Measurements from ENCODE around the gene RUNX1.

GRCh38 chr21:34825948-34826548 is 223.1 kb downstream of the RUNX1 start:
- TF ChIP-seq CTCF (conservative IDR thresholded peaks at IDR 0.05; ENCODE audit: low read depth, low read length) = no peak
- no peak for TF ChIP-seq EZH2 (IDR thresholded peaks at IDR 0.05; ENCODE audit: borderline replicate concordance, low read depth, low read length, poor library complexity, severe bottlenecking)

Measured in A673 (cell line).